MM.1S (cell line): ENCODE data around the gene SYVN1.

ENCODE experiments used
- DNase-seq: peaks from one replicate; pipeline ENCODE4 v3.0.0-alpha.2; 2015
- H2AFZ ChIP-seq: fragments of 300-600 bp; sonication (generic); 2 replicates; pipeline ENCODE4 v1.6.0; 2016; ENCODE audit warnings: antibody characterized with exemption, low read length
- H3F3A ChIP-seq: fragments of 300-600 bp; sonication (generic); 2 replicates; pipeline ENCODE4 v1.6.1; 2016; ENCODE audit warnings: mild to moderate bottlenecking, antibody characterized with exemption, low read length, moderate library complexity, mixed read lengths; ENCODE audit not compliant: insufficient read depth
- H3K27ac ChIP-seq: fragments of 300-600 bp; sonication (generic); 2 replicates; pipeline ENCODE4 v1.5.1; 2016; ENCODE audit warnings: mild to moderate bottlenecking, low read length
- H3K27me3 ChIP-seq: fragments of 300-600 bp; sonication (generic); replicated peaks from 2 replicates; pipeline ENCODE4 v1.6.0; 2016; ENCODE audit warnings: low read length; ENCODE audit not compliant: insufficient read depth
- H3K36me3 ChIP-seq: fragments of 300-600 bp; sonication (generic); replicated peaks from 2 replicates; pipeline ENCODE4 v1.6.1; 2016; ENCODE audit warnings: mild to moderate bottlenecking, low read length, mixed read lengths; ENCODE audit not compliant: insufficient read depth
- H3K4me1 ChIP-seq: fragments of 300-600 bp; sonication (generic); 2 replicates; pipeline ENCODE4 v1.6.1; 2016; ENCODE audit warnings: low read length, mixed read lengths
- H3K4me2 ChIP-seq: fragments of 300-600 bp; sonication (generic); 2 replicates; pipeline ENCODE4 v1.6.0; 2016; ENCODE audit warnings: low read depth, low read length
- H3K4me3 ChIP-seq: fragments of 300-600 bp; sonication (generic); 2 replicates; pipeline ENCODE4 v1.5.1; 2016; ENCODE audit warnings: low read length, mixed read lengths
- H3K79me2 ChIP-seq: fragments of 300-600 bp; sonication (generic); 2 replicates; pipeline ENCODE4 v1.6.1; 2016; ENCODE audit warnings: mixed run types, low read length, mixed read lengths
- H3K9ac ChIP-seq: fragments of 300-600 bp; sonication (generic); 2 replicates; pipeline ENCODE4 v1.6.1; 2016; ENCODE audit warnings: low read length, mixed read lengths
- H3K9me2 ChIP-seq: fragments of 300-600 bp; sonication (generic); replicated peaks from 2 replicates; pipeline ENCODE4 v1.6.1; 2016; ENCODE audit warnings: mild to moderate bottlenecking, low read length, mixed read lengths; ENCODE audit not compliant: insufficient read depth
- H3K9me3 ChIP-seq: fragments of 300-600 bp; sonication (generic); replicated peaks from 2 replicates; pipeline ENCODE4 v1.6.1; 2016; ENCODE audit warnings: mild to moderate bottlenecking, low read length, mixed read lengths; ENCODE audit not compliant: insufficient read depth
- H4K20me1 ChIP-seq: fragments of 300-600 bp; sonication (generic); 2 replicates; pipeline ENCODE4 v1.6.1; 2016; ENCODE audit warnings: mild to moderate bottlenecking, low read length, moderate library complexity, mixed read lengths; ENCODE audit not compliant: insufficient read depth
- EZH2 ChIP-seq: fragments of 300-600 bp; sonication (generic); optimal IDR thresholded peaks from 2 replicates; pipeline ENCODE3; 2017; ENCODE audit warnings: low read depth, mild to moderate bottlenecking, antibody characterized with exemption, low read length, mixed read lengths
- EZH2phosphoT487 ChIP-seq: fragments of 300-600 bp; sonication (generic); IDR thresholded peaks from 2 replicates; pipeline ENCODE4 v1.6.1; 2018; ENCODE audit warnings: antibody characterized with exemption, low read length
- TF ChIP-seq, protein P1 (sequence below): fragments of 300-600 bp; sonication (generic); IDR thresholded peaks from 2 replicates; pipeline ENCODE4 v1.5.1; 2016; ENCODE audit warnings: antibody characterized with exemption, low read length, mixed read lengths

SYVN1 gene

DNA sequence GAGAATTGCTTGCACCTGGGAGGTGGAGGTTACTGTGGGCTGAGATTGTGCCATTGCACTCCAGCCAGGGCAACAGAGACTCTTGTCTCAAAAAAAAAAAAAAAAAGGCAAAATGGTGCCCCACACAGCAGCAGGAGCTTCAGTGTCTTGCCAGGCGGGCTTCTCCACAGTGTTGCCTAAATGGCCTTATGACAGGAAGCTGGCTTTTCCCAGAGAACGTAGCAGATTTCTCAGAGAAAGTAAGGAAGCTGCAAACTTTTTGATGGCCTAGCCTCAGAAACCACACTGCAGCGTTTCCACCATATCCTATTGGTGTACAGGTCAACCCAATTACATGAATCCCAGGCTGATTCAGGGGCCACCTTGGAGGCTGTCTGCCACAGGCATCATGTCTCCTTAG, 23.0 kb upstream of the SYVN1 start:
- Histone ChIP-seq H3K27ac (no peak overlapping the region), H3K79me2 (no peaks in the 10 kb centered on the region), H3K27me3 (no peaks in the 10 kb centered on the region), H3K4me3 (no peak overlapping the region), H3K9me3 (no peaks in the 10 kb centered on the region), H4K20me1 (no peaks in the 10 kb centered on the region), H3K4me2 (no peak overlapping the region), H3K36me3 (no peaks in the 10 kb centered on the region), H3K4me1 (0 out of 2 replicates have a peak, but pooled peaks cover 9% of the 10 kb centered on the region), H2AFZ (no peak overlapping the region), H3K9me2 (no peaks in the 10 kb centered on the region), H3F3A (no peaks in the 10 kb centered on the region), H3K9ac (no peak overlapping the region)
- no peak for TF ChIP-seq EZH2
- TF ChIP-seq EZH2phosphoT487, result no peak
- TF ChIP-seq, protein P1, sequence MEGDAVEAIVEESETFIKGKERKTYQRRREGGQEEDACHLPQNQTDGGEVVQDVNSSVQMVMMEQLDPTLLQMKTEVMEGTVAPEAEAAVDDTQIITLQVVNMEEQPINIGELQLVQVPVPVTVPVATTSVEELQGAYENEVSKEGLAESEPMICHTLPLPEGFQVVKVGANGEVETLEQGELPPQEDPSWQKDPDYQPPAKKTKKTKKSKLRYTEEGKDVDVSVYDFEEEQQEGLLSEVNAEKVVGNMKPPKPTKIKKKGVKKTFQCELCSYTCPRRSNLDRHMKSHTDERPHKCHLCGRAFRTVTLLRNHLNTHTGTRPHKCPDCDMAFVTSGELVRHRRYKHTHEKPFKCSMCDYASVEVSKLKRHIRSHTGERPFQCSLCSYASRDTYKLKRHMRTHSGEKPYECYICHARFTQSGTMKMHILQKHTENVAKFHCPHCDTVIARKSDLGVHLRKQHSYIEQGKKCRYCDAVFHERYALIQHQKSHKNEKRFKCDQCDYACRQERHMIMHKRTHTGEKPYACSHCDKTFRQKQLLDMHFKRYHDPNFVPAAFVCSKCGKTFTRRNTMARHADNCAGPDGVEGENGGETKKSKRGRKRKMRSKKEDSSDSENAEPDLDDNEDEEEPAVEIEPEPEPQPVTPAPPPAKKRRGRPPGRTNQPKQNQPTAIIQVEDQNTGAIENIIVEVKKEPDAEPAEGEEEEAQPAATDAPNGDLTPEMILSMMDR, result no peak
- DNase-seq, result no peak

DNA sequence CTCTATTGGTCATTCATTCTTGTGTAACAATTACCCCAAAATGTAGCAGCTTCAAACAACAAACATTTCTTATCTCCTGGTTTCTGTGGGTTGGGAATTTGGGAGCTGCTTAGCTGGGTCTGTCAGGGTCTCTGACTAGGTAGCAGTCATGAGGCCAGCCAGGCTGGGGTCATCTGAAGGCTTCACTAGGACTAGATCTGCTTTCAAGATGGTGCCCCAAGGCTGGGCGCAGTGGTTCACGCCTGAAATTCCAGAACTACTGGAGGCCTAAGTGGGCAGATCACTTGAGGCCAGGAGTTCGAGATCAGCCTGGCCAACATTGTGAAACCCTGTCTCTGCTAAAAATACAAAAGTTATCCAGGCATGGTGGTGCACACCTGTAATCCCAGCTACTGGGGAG, 22.6 kb upstream of the SYVN1 start:
- H3K4me3 ChIP-seq, result no peak overlapping the region
- no peaks in the 10 kb centered on the region for H3K79me2 ChIP-seq
- no peak overlapping the region for H3K4me2 ChIP-seq
- TF ChIP-seq EZH2, result no peak
- TF ChIP-seq, protein P1, result no peak
- TF ChIP-seq EZH2phosphoT487, result no peak
- H3K27me3 ChIP-seq, result no peaks in the 10 kb centered on the region
- no peaks in the 10 kb centered on the region for H3F3A ChIP-seq
- DNase-seq, result no peak
- H2AFZ ChIP-seq, result no peak overlapping the region
- no peaks in the 10 kb centered on the region for H3K9me2 ChIP-seq
- H3K9ac ChIP-seq, result no peak overlapping the region
- H3K36me3 ChIP-seq, result no peaks in the 10 kb centered on the region
- H3K9me3 ChIP-seq, result no peaks in the 10 kb centered on the region
- no peak overlapping the region for H3K27ac ChIP-seq
- H3K4me1 ChIP-seq, result 0 out of 2 replicates have a peak, but pooled peaks cover 9% of the 10 kb centered on the region
- no peaks in the 10 kb centered on the region for H4K20me1 ChIP-seq

DNA sequence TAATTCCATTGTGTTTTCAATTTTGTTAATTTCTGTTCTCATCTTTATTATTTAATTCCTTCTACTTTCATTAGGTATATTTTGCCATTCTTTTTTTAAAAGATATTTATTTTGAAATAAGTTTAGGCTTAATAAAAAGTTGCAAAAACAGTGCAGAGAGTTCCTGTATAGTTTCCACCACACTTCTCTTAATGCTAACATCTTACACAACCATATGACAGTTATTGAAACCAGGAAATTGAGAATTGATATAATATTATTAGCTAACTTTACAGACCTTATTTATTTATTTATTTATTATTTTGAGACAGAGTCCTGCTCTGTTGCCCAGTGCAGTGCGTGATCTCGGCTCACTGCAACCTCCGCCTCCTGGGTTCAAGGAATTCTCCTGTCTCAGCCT, 21.9 kb upstream of the SYVN1 start:
- Histone ChIP-seq H3K9me2 (no peaks in the 10 kb centered on the region), H3K4me1 (0 out of 2 replicates have a peak, but pooled peaks cover 9% of the 10 kb centered on the region), H3K4me2 (no peak overlapping the region), H3K9me3 (no peaks in the 10 kb centered on the region), H2AFZ (no peak overlapping the region), H3F3A (no peaks in the 10 kb centered on the region), H3K9ac (no peak overlapping the region), H3K4me3 (no peak overlapping the region), H3K27ac (no peak overlapping the region), H3K27me3 (no peaks in the 10 kb centered on the region), H3K79me2 (no peaks in the 10 kb centered on the region), H3K36me3 (no peaks in the 10 kb centered on the region), H4K20me1 (no peaks in the 10 kb centered on the region)
- TF ChIP-seq, protein P1, result no peak
- TF ChIP-seq EZH2 (no peak), EZH2phosphoT487 (no peak)
- no peak for DNase-seq
